CD4-positive, alpha-beta T cell treated with Interferon alpha-2 for 1 hour (primary cell): ENCODE measurements around the gene UNK.
"Not testable (repeated sequence)": the region's sequence is repeated elsewhere in the genome, so short reads cannot be mapped to it uniquely, and the experiment has no call there.

ENCODE experiments used
- DNase-seq, 2 donors: peaks; one replicate each; pipeline ENCODE4 v3.0.0-alpha.2; 2020 to 2022

UNK gene

GRCh38 chr17:75754378-75755204, 30.0 kb upstream of the UNK start:
- DNase-seq = no peak

- DNase-seq = no peak
These were observed 29.3 kb upstream of the UNK start for GRCh38 chr17:75755205-75755901.

- DNase-seq = no peak
These were observed 28.6 kb upstream of the UNK start for GRCh38 chr17:75755990-75756389.

GRCh38 chr17:75756451-75757085, 28.0 kb upstream of the UNK start:
- no peak for DNase-seq

GRCh38 chr17:75757086-75757681, 27.4 kb upstream of the UNK start:
- no peak for DNase-seq

- DNase-seq = no peak
These were observed 26.3 kb upstream of the UNK start for GRCh38 chr17:75758131-75758905.

- DNase-seq = no peak
These were observed 25.1 kb upstream of the UNK start for GRCh38 chr17:75759457-75759856.

GRCh38 chr17:75759978-75760640, 24.5 kb upstream of the UNK start:
- not testable (repeated sequence) for DNase-seq

GRCh38 chr17:75762513-75763268, 21.9 kb upstream of the UNK start:
- no peak for DNase-seq

GRCh38 chr17:75763269-75763607, 21.4 kb upstream of the UNK start:
- no peak for DNase-seq

- no peak for DNase-seq
These were observed 20.8 kb upstream of the UNK start for GRCh38 chr17:75763613-75764416.

GRCh38 chr17:75764417-75764710, 20.2 kb upstream of the UNK start:
- DNase-seq = no peak

GRCh38 chr17:75764711-75765421, 19.7 kb upstream of the UNK start, which contains the start of gene GALK1:
Gene GALK1, minus strand, starts transcription at chr17:75765192. Its CDS starts 56 bp downstream, at chr17:75765136.
- DNase-seq = peak; percentile 77 to 79

GRCh38 chr17:75765981-75766380, 18.6 kb upstream of the UNK start:
- DNase-seq = no peak

GRCh38 chr17:75767881-75768280, 16.7 kb upstream of the UNK start:
- no peak for DNase-seq

- no peak for DNase-seq
These were observed 15.1 kb upstream of the UNK start for GRCh38 chr17:75769536-75769935.

GRCh38 chr17:75771334-75772281, 13.0 kb upstream of the UNK start:
- DNase-seq = no peak

- DNase-seq = no peak
These were observed 11.3 kb upstream of the UNK start for GRCh38 chr17:75773121-75773807.
